ENCODE results near the gene TNRC6B. TPM values are rescaled to one million over a fixed set of nuclear protein-coding genes. Genes with fewer than 3 reads are reported as not detected.
A peak's percentile ranks its signal among the peaks of the same experiment; 100 is the strongest.

TNRC6B gene
- total RNA-seq, 1 experiment from 2014 or later = 52.2 TPM

- TF ChIP-seq EZH2 (IDR thresholded peaks at IDR 0.05; ENCODE audit: borderline replicate concordance, low read depth, low read length, poor library complexity, severe bottlenecking) (no peak), CTCF (conservative IDR thresholded peaks at IDR 0.05; ENCODE audit: low read depth, low read length) (no peak)
- H3K9me3 ChIP-seq (ENCODE audit: low read depth, low read length, poor library complexity, severe bottlenecking) = no peaks in the 10 kb centered on the region
- intact Hi-C loops (cut with micrococcal nuclease; ENCODE audit: unreplicated experiment) = no loop called here
- DNase-seq (ENCODE audit: low spot score) = no peak
- ChIA-PET POLR2A (ENCODE audit: low non-redundant PET) (no interaction called here), CTCF (interaction anchor here (0.6 kb wide), 1 partner anchor 12 kb away, joined by 5 read pairs; no protein-coding TSS in a partner anchor)
- H3K4me1 ChIP-seq (ENCODE audit: insufficient read depth, low read length, poor library complexity, severe bottlenecking) = peaks cover 29% of the 10 kb centered on the region
- no peak overlapping the region for H3K4me3 ChIP-seq (ENCODE audit: low read depth, low read length, poor library complexity, severe bottlenecking)
- H3K27me3 ChIP-seq (replicated peaks; ENCODE audit: insufficient read depth, low read depth, low read length, poor library complexity) = no peaks in the 10 kb centered on the region
- H3K36me3 ChIP-seq (ENCODE audit: insufficient read depth, low read length, poor library complexity, severe bottlenecking) = no peaks in the 10 kb centered on the region
- H3K27ac ChIP-seq (ENCODE audit: low read depth, low read length, poor library complexity, severe bottlenecking) = no peak overlapping the region
- no TSS peak for BruUV-seq (replicated peaks)
These were observed 156.3 kb downstream of the TNRC6B start for GRCh38 chr22:40334060-40334459.

- POLR2A ChIA-PET (ENCODE audit: low non-redundant PET) = no interaction called here
- no peaks in the 10 kb centered on the region for H3K9me3 ChIP-seq (ENCODE audit: low read depth, low read length, poor library complexity, severe bottlenecking)
These were observed 157.2 kb downstream of the TNRC6B start for GRCh38 chr22:40334899-40335298.

GRCh38 chr22:40335358-40335757 is 157.6 kb downstream of the TNRC6B start:
- DNase-seq (ENCODE audit: low spot score) = peak; percentile 24
- H3K27ac ChIP-seq (ENCODE audit: low read depth, low read length, poor library complexity, severe bottlenecking) = peak overlapping the region; percentile 24
- no peak overlapping the region for H3K4me3 ChIP-seq (ENCODE audit: low read depth, low read length, poor library complexity, severe bottlenecking)
- BruUV-seq (replicated peaks) = no TSS peak
- ChIA-PET CTCF (no interaction called here), POLR2A (ENCODE audit: low non-redundant PET) (no interaction called here)
- H3K27me3 ChIP-seq (replicated peaks; ENCODE audit: insufficient read depth, low read depth, low read length, poor library complexity) = no peaks in the 10 kb centered on the region
- no peaks in the 10 kb centered on the region for H3K9me3 ChIP-seq (ENCODE audit: low read depth, low read length, poor library complexity, severe bottlenecking)
- TF ChIP-seq CTCF (conservative IDR thresholded peaks at IDR 0.05; ENCODE audit: low read depth, low read length) = no peak
- no peak for TF ChIP-seq EZH2 (IDR thresholded peaks at IDR 0.05; ENCODE audit: borderline replicate concordance, low read depth, low read length, poor library complexity, severe bottlenecking)
- peaks cover 29% of the 10 kb centered on the region for H3K4me1 ChIP-seq (ENCODE audit: insufficient read depth, low read length, poor library complexity, severe bottlenecking)
- H3K36me3 ChIP-seq (ENCODE audit: insufficient read depth, low read length, poor library complexity, severe bottlenecking) = no peaks in the 10 kb centered on the region
- intact Hi-C loops (cut with micrococcal nuclease; ENCODE audit: unreplicated experiment) = no loop called here

More at GRCh38 chr22:40334899-40335298, 157.2 kb downstream of the TNRC6B start:
- H3K27ac ChIP-seq (ENCODE audit: low read depth, low read length, poor library complexity, severe bottlenecking) = no peak overlapping the region
- peaks cover 29% of the 10 kb centered on the region for H3K4me1 ChIP-seq (ENCODE audit: insufficient read depth, low read length, poor library complexity, severe bottlenecking)
- H3K4me3 ChIP-seq (ENCODE audit: low read depth, low read length, poor library complexity, severe bottlenecking) = no peak overlapping the region
- TF ChIP-seq CTCF (conservative IDR thresholded peaks at IDR 0.05; ENCODE audit: low read depth, low read length) (no peak), EZH2 (IDR thresholded peaks at IDR 0.05; ENCODE audit: borderline replicate concordance, low read depth, low read length, poor library complexity, severe bottlenecking) (no peak)
- DNase-seq (ENCODE audit: low spot score) = peak; percentile 75
- CTCF ChIA-PET = no interaction called here
- H3K36me3 ChIP-seq (ENCODE audit: insufficient read depth, low read length, poor library complexity, severe bottlenecking) = no peaks in the 10 kb centered on the region
- BruUV-seq (replicated peaks) = no TSS peak
- intact Hi-C loops (cut with micrococcal nuclease; ENCODE audit: unreplicated experiment) = no loop called here
- no peaks in the 10 kb centered on the region for H3K27me3 ChIP-seq (replicated peaks; ENCODE audit: insufficient read depth, low read depth, low read length, poor library complexity)
